SK-N-MC (cell line): Measurements from ENCODE around the gene PRDM16.

Experiments
- DNase-seq: peaks from one replicate; pipeline ENCODE4 v3.0.0-alpha.2; 2011; ENCODE audit warnings: low read depth, low spot score
- H3K27ac ChIP-seq: fragments of 200-600 bp; sonication (generic); 2 replicates; pipeline ENCODE4 v1.5.1; 2016; ENCODE audit warnings: mixed run types
- H3K36me3 ChIP-seq: fragments of 200-600 bp; sonication (generic); 2 replicates; pipeline ENCODE4 v1.6.1; 2017; ENCODE audit warnings: antibody characterized with exemption, low read length, mixed read lengths; ENCODE audit not compliant: insufficient read depth
- H3K4me3 ChIP-seq: fragments of 200-600 bp; sonication (generic); 2 replicates; pipeline ENCODE4 v1.5.1; 2016
- H3K9ac ChIP-seq: fragments of 200-600 bp; sonication (generic); 2 replicates; pipeline ENCODE4 v1.8.0; 2017; ENCODE audit warnings: mixed run types, mixed read lengths; ENCODE audit not compliant: insufficient read length
- H3K9me3 ChIP-seq: fragments of 200-600 bp; sonication (generic); 2 replicates; pipeline ENCODE4 v1.6.1; 2017; ENCODE audit warnings: low read depth, mild to moderate bottlenecking, antibody characterized with exemption, low read length, moderate library complexity, mixed read lengths
- EZH2 ChIP-seq: fragments of 200-600 bp; sonication (generic); IDR thresholded peaks from one replicate; pipeline ENCODE4 v1.6.1; 2017; ENCODE audit warnings: antibody characterized with exemption
- FOXP2 ChIP-seq: optimal IDR thresholded peaks from 2 replicates; pipeline ENCODE3; 2011; ENCODE audit warnings: mild to moderate bottlenecking, moderate library complexity; ENCODE audit not compliant: insufficient read depth; ENCODE audit errors: extremely low read length, control extremely low read depth
- POLR2AphosphoS5 ChIP-seq: IDR thresholded peaks from 2 replicates; pipeline ENCODE4 v1.6.1; 2012; ENCODE audit warnings: mild to moderate bottlenecking, low read depth, low read length, borderline replicate concordance

Gene PRDM16

GRCh38 chr1:3485016-3485415 lies 416.0 kb downstream of the PRDM16 start:
- DNase-seq: no peak
- TF ChIP-seq FOXP2: no peak
- TF ChIP-seq POLR2AphosphoS5: no peak
- TF ChIP-seq EZH2: no peak
- Histone ChIP-seq H3K9me3 (no peaks in the 10 kb centered on the region), H3K4me3 (no peak overlapping the region), H3K27ac (no peak overlapping the region), H3K9ac (no peak overlapping the region), H3K36me3 (no peaks in the 10 kb centered on the region)
